HEK293 (cell line): ENCODE data around the gene ZCCHC17.
A peak's percentile ranks its signal among the peaks of the same experiment; 100 is the strongest.

ENCODE experiments used
- BCL6B ChIP-seq: fragments of 450-650 bp; formaldehyde crosslinking; IDR thresholded peaks from 2 replicates; pipeline ENCODE4 v1.5.1; 2017; ENCODE audit warnings: missing biosample characterization, missing genetic modification characterization
- GLIS1 ChIP-seq: fragments of 450-650 bp; formaldehyde crosslinking; IDR thresholded peaks from 2 replicates; pipeline ENCODE4 v1.5.1; 2016; ENCODE audit warnings: missing biosample characterization, missing genetic modification characterization
- HOXA7 ChIP-seq: sonication (generic); formaldehyde crosslinking; IDR thresholded peaks from 2 replicates; pipeline ENCODE4 v1.8.1; 2022; ENCODE audit warnings: missing genetic modification reagents, borderline replicate concordance
- KLF10 ChIP-seq: fragments of 450-650 bp; IDR thresholded peaks from 2 replicates; pipeline ENCODE4 v1.5.1; 2018; ENCODE audit warnings: missing biosample characterization, mild to moderate bottlenecking, missing genetic modification characterization
- OVOL3 ChIP-seq: fragments of 450-650 bp; formaldehyde crosslinking; IDR thresholded peaks from 2 replicates; pipeline ENCODE4 v1.5.1; 2016; ENCODE audit warnings: missing biosample characterization, missing genetic modification characterization
- PATZ1 ChIP-seq: fragments of 450-650 bp; formaldehyde crosslinking; IDR thresholded peaks from 2 replicates; pipeline ENCODE4 v1.5.1; 2016; ENCODE audit warnings: missing biosample characterization, missing genetic modification characterization
- SP3 ChIP-seq: fragments of 450-650 bp; formaldehyde crosslinking; IDR thresholded peaks from 2 replicates; pipeline ENCODE4 v1.5.1; 2016; ENCODE audit warnings: missing biosample characterization, missing genetic modification characterization
- ZBTB26 ChIP-seq: fragments of 450-650 bp; formaldehyde crosslinking; optimal IDR thresholded peaks from 2 replicates; pipeline ENCODE3; 2016; ENCODE audit warnings: missing biosample characterization, mild to moderate bottlenecking, missing genetic modification characterization
- ZBTB48 ChIP-seq: fragments of 450-650 bp; formaldehyde crosslinking; IDR thresholded peaks from 2 replicates; pipeline ENCODE4 v1.5.1; 2016; ENCODE audit warnings: missing biosample characterization, missing genetic modification characterization
- ZBTB7A ChIP-seq: fragments of 450-650 bp; formaldehyde crosslinking; IDR thresholded peaks from 2 replicates; pipeline ENCODE4 v1.5.1; 2016; ENCODE audit warnings: low read depth, missing biosample characterization, missing genetic modification characterization
- ZNF133 ChIP-seq: fragments of 450-650 bp; formaldehyde crosslinking; IDR thresholded peaks from 2 replicates; pipeline ENCODE4 v1.5.1; 2016; ENCODE audit warnings: missing biosample characterization, missing genetic modification characterization
- ZNF23 ChIP-seq: fragments of 450-650 bp; formaldehyde crosslinking; IDR thresholded peaks from 2 replicates; pipeline ENCODE4 v1.5.1; 2016; ENCODE audit warnings: missing biosample characterization, missing genetic modification characterization, borderline replicate concordance
- ZNF350 ChIP-seq: fragments of 450-650 bp; formaldehyde crosslinking; IDR thresholded peaks from 2 replicates; pipeline ENCODE4 v1.5.0; 2017; ENCODE audit warnings: missing biosample characterization, mild to moderate bottlenecking, missing genetic modification characterization
- ZNF366 ChIP-seq: fragments of 450-650 bp; formaldehyde crosslinking; conservative IDR thresholded peaks from 2 replicates; pipeline ENCODE4 v1.5.1; 2016; ENCODE audit warnings: missing biosample characterization, missing genetic modification characterization
- ZNF416 ChIP-seq: fragments of 450-650 bp; formaldehyde crosslinking; IDR thresholded peaks from 2 replicates; pipeline ENCODE4 v1.5.1; 2016; ENCODE audit warnings: missing biosample characterization, missing genetic modification characterization
- ZNF426 ChIP-seq: fragments of 450-650 bp; formaldehyde crosslinking; IDR thresholded peaks from 2 replicates; pipeline ENCODE4 v1.5.1; 2017; ENCODE audit warnings: missing biosample characterization, missing genetic modification characterization, mild to moderate bottlenecking, inconsistent platforms, moderate library complexity
- ZNF571 ChIP-seq: fragments of 450-650 bp; formaldehyde crosslinking; IDR thresholded peaks from 2 replicates; pipeline ENCODE4 v1.5.0; 2017; ENCODE audit warnings: missing biosample characterization, missing genetic modification characterization
- ZNF626 ChIP-seq: fragments of 450-650 bp; sonication (Bioruptor Pico); formaldehyde crosslinking; IDR thresholded peaks from 2 replicates; pipeline ENCODE4 v1.5.1; 2018; ENCODE audit warnings: missing biosample characterization, missing genetic modification characterization, inconsistent platforms
- ZSCAN16 ChIP-seq: fragments of 450-650 bp; formaldehyde crosslinking; IDR thresholded peaks from 2 replicates; pipeline ENCODE4 v1.5.1; 2016; ENCODE audit warnings: missing biosample characterization, missing genetic modification characterization
- ZSCAN23 ChIP-seq: fragments of 450-650 bp; formaldehyde crosslinking; IDR thresholded peaks from 2 replicates; pipeline ENCODE4 v1.5.1; 2016; ENCODE audit warnings: missing biosample characterization, missing genetic modification characterization
- ZSCAN5A ChIP-seq: fragments of 450-650 bp; formaldehyde crosslinking; IDR thresholded peaks from 2 replicates; pipeline ENCODE4 v1.5.1; 2016; ENCODE audit warnings: missing biosample characterization, missing genetic modification characterization
- TF ChIP-seq, protein P1 (sequence below): fragments of 450-650 bp; IDR thresholded peaks from 2 replicates; pipeline ENCODE4 v1.5.1; 2018; ENCODE audit warnings: missing biosample characterization, missing genetic modification characterization
- TF ChIP-seq, protein P2 (sequence below): fragments of 450-650 bp; formaldehyde crosslinking; IDR thresholded peaks from 2 replicates; pipeline ENCODE4 v1.5.1; 2016; ENCODE audit warnings: missing biosample characterization, missing genetic modification characterization
- TF ChIP-seq, protein P3 (sequence below): fragments of 450-650 bp; formaldehyde crosslinking; IDR thresholded peaks from 2 replicates; pipeline ENCODE4 v1.5.1; 2016; ENCODE audit warnings: missing biosample characterization, missing genetic modification characterization, low read depth
- TF ChIP-seq, protein P4 (sequence below): fragments of 450-650 bp; formaldehyde crosslinking; IDR thresholded peaks from 2 replicates; pipeline ENCODE4 v1.5.1; 2016; ENCODE audit warnings: missing biosample characterization, missing genetic modification characterization
- TF ChIP-seq, protein P5 (sequence below): fragments of 450-650 bp; formaldehyde crosslinking; IDR thresholded peaks from 2 replicates; pipeline ENCODE4 v1.5.1; 2017; ENCODE audit warnings: missing biosample characterization, missing genetic modification characterization

ZCCHC17 gene

GRCh38 chr1:31387612-31388011, 90.8 kb downstream of the ZCCHC17 start (continued):
- TF ChIP-seq ZNF416 (tag by site-specific recombination) (no peak), ZNF571 (tag by site-specific recombination) (no peak), ZNF350 (no peak), ZSCAN5A (tag by site-specific recombination) (no peak), ZNF133 (tag by site-specific recombination) (no peak), PATZ1 (tag by site-specific recombination) (peak; percentile 90), ZSCAN23 (tag by site-specific recombination) (peak; percentile 64; the same call in 1 of the 2 replicates), GLIS1 (tag by site-specific recombination) (no peak), BCL6B (tag by site-specific recombination) (no peak), ZNF426 (tag by site-specific recombination) (no peak), SP3 (no peak), ZBTB7A (tag by site-specific recombination) (no peak), ZBTB48 (tag by site-specific recombination) (0 out of 2 replicates have a peak, but pooled peaks have one; percentile 33), ZBTB26 (no peak), ZSCAN16 (no peak), OVOL3 (tag by site-specific recombination) (no peak), KLF10 (tag by site-specific recombination) (peak; percentile 43; the same call in 1 of the 2 replicates), ZNF23 (tag by site-specific recombination) (no peak), ZNF626 (tag by site-specific recombination) (no peak), HOXA7 (CRISPR knock-in tag) (no peak), ZNF366 (tag by site-specific recombination) (peak; percentile 82)
- TF ChIP-seq, protein P1, sequence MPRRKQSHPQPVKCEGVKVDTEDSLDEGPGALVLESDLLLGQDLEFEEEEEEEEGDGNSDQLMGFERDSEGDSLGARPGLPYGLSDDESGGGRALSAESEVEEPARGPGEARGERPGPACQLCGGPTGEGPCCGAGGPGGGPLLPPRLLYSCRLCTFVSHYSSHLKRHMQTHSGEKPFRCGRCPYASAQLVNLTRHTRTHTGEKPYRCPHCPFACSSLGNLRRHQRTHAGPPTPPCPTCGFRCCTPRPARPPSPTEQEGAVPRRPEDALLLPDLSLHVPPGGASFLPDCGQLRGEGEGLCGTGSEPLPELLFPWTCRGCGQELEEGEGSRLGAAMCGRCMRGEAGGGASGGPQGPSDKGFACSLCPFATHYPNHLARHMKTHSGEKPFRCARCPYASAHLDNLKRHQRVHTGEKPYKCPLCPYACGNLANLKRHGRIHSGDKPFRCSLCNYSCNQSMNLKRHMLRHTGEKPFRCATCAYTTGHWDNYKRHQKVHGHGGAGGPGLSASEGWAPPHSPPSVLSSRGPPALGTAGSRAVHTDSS = no peak
- TF ChIP-seq, protein P2, sequence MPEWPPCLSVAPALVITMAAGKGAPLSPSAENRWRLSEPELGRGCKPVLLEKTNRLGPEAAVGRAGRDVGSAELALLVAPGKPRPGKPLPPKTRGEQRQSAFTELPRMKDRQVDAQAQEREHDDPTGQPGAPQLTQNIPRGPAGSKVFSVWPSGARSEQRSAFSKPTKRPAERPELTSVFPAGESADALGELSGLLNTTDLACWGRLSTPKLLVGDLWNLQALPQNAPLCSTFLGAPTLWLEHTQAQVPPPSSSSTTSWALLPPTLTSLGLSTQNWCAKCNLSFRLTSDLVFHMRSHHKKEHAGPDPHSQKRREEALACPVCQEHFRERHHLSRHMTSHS (tag by site-specific recombination) = no peak
- TF ChIP-seq, protein P3, sequence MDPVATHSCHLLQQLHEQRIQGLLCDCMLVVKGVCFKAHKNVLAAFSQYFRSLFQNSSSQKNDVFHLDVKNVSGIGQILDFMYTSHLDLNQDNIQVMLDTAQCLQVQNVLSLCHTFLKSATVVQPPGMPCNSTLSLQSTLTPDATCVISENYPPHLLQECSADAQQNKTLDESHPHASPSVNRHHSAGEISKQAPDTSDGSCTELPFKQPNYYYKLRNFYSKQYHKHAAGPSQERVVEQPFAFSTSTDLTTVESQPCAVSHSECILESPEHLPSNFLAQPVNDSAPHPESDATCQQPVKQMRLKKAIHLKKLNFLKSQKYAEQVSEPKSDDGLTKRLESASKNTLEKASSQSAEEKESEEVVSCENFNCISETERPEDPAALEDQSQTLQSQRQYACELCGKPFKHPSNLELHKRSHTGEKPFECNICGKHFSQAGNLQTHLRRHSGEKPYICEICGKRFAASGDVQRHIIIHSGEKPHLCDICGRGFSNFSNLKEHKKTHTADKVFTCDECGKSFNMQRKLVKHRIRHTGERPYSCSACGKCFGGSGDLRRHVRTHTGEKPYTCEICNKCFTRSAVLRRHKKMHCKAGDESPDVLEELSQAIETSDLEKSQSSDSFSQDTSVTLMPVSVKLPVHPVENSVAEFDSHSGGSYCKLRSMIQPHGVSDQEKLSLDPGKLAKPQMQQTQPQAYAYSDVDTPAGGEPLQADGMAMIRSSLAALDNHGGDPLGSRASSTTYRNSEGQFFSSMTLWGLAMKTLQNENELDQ (tag by site-specific recombination) = no peak
- TF ChIP-seq, protein P4, sequence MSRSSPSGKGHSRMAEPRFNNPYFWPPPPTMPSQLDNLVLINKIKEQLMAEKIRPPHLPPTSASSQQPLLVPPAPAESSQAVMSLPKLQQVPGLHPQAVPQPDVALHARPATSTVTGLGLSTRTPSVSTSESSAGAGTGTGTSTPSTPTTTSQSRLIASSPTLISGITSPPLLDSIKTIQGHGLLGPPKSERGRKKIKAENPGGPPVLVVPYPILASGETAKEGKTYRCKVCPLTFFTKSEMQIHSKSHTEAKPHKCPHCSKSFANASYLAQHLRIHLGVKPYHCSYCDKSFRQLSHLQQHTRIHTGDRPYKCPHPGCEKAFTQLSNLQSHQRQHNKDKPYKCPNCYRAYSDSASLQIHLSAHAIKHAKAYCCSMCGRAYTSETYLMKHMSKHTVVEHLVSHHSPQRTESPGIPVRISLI = no peak
- TF ChIP-seq, protein P5, sequence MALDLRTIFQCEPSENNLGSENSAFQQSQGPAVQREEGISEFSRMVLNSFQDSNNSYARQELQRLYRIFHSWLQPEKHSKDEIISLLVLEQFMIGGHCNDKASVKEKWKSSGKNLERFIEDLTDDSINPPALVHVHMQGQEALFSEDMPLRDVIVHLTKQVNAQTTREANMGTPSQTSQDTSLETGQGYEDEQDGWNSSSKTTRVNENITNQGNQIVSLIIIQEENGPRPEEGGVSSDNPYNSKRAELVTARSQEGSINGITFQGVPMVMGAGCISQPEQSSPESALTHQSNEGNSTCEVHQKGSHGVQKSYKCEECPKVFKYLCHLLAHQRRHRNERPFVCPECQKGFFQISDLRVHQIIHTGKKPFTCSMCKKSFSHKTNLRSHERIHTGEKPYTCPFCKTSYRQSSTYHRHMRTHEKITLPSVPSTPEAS (tag by site-specific recombination) = peak; percentile 98
